ENCODE data around the gene KNDC1.

Gene KNDC1

GRCh38 chr10:133266056-133266795, 106.2 kb downstream of the KNDC1 start:
- no peak for DNase-seq

GRCh38 chr10:133267293-133267692, 107.3 kb downstream of the KNDC1 start:
- no peak for DNase-seq

GRCh38 chr10:133267829-133268228, 107.8 kb downstream of the KNDC1 start:
- no peak for DNase-seq

GRCh38 chr10:133268532-133268931, 108.5 kb downstream of the KNDC1 start:
- no peak for DNase-seq

DNA sequence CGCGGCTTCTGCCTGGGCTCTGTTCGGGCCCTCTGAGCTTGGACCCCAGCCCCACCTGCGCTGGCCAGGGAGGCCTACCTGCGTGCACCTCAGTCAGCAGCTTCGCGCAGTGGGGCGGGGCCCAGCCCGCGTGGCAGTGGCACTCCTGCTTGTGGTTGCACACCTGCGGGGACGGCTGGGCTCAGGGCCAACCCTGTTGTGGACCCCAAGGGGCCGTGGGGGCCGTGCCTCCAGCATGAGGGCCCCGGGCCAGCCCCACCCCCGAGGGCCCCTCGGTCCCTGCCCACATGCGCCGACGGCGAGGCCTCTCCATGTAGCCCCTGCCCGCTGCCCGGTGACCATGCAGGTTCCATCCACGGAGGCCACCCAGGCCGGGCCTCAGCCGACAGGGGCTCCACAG, 109.3 kb downstream of the KNDC1 start:
- no peak for DNase-seq

GRCh38 chr10:133270204-133270603, 110.2 kb downstream of the KNDC1 start:
- DNase-seq = no peak

DNA sequence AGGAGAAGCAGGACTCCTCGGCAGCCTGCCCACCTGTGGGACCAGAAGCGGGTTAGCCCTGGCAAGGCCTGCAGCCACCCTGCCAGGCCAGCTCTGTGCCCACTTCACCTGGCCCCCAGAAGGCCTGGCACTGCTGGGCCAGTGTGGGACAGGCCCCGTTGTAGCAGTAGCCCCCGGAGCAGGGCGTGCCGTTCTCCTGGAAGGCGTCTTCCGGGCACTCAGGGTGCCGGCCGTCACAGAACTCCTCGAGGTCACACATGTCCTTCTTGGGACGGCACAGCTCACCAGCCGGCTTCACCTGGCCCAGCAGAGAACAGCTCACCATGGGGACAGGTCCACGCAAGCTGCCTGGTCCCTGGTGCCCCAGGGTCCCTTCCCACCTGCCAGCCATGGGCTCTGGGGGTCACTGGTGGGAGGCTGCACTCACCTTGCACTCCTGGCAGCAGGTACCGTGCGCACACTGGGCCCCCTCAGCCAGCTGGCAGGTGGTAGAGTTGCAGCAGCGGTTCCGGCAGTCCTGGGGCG, 110.8 kb downstream of the KNDC1 start:
- no peak for DNase-seq

- no peak for DNase-seq
Observed at GRCh38 chr10:133271521-133272300, 111.7 kb downstream of the KNDC1 start.

DNA sequence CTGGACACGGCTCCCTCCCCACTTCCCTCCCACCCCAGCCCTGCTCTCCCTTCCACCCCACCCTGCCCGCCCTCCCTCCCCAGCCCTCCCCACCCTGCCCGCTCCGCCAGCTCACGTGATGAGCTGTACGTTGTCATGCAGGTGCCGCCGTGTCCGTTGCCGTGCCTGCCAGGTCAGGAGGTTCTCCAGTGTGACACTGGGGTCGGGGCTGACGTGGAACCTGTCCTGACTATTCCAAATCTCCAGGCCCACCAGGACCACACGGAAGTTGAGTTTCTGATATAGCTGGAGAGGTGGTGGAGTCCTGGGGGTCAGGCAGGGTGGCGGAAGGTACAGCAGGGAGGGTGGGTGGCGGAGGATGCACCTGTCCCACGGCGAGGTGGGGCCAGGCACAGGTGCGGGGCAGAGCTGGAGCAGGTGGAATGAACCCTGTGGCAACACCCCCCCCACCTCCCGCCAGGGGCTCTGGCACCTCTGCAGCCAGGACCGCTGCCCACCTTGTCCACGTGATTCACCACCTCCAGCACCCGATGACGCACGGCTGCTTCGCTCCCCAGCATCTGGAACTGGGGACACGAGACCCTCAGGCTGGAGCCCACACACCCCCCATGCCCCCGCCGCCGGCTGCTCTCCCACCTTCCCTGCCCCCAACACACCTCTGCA, 112.4 kb downstream of the KNDC1 start:
- no peak for DNase-seq

DNA sequence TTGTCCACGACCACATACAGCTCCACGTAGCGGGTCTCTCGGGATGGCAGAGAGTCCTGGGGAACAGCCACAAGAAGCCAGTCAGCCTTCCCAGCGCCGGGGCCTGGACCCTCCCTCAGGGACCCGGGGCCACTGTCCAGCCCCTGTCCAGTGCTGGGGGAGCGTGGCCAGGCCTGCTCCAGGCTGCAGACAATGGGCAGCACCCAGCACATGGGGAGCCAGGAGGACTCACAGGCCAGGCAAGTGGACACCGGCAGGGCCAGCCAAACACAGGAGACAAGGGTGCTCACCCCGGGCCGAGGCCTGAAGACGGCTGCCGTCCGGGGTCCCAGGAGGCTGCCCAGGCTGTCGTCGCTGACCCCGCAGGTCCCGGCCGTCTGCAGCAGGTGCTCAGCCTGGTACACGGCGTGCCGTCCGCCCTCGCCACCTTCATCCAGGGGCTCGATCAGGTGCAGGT, 113.0 kb downstream of the KNDC1 start:
- DNase-seq = no peak

- DNase-seq = no peak
Observed at GRCh38 chr10:133273534-133274143, 113.6 kb downstream of the KNDC1 start.

- DNase-seq = peak; percentile 81
Observed at GRCh38 chr10:133274751-133275683, 115.0 kb downstream of the KNDC1 start.

DNA sequence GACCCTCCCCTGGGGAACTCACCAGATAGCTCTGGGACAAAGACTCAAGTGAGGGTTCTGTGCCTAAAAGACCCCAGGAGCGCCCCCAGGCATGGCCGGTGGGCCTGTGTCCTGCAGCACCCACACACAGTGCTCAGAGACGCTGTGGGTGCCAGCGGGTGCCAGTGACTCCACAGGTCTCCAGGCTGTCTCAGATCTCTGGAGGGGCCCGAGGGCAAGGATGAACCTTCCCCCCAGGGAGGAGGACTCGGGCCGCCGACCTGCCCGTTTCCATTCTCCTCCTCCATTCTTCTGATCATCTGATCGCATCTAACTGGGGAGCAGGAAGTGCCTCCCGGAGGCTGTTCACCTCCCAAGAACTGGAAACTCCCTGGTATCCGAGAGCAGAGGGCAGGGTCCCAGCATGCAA, 115.7 kb downstream of the KNDC1 start:
- peak; percentile 50 for DNase-seq

Data from activated CD4-positive, alpha-beta T cell treated with anti-CD3 and anti-CD28 coated beads, Interleukin-2, amount 50 U/mL, for 1 hour (primary cell).